ENCODE measurements around the gene C4orf17.
"Not testable (repeated sequence)": the region's sequence is repeated elsewhere in the genome, so short reads cannot be mapped to it uniquely, and the experiment has no call there.

The C4orf17 gene

GRCh38 chr4:99510721-99511120 lies at the start of gene C4orf17:
Gene C4orf17 (plus strand): TSS chr4:99511021. CDS start chr4:99513082, 2,061 bp downstream.
- DNase-seq = no peak

- no peak for DNase-seq
Observed at GRCh38 chr4:99461623-99462401, 49.0 kb upstream of the C4orf17 start.

GRCh38 chr4:99462875-99463464 lies 47.9 kb upstream of the C4orf17 start:
- peak; percentile 71 for DNase-seq

- DNase-seq = no peak
Observed at GRCh38 chr4:99463566-99463965, 47.3 kb upstream of the C4orf17 start.

GRCh38 chr4:99467887-99468286 lies 42.9 kb upstream of the C4orf17 start:
- DNase-seq = no peak

- DNase-seq = no peak
Observed at GRCh38 chr4:99468889-99469288, 41.9 kb upstream of the C4orf17 start.

GRCh38 chr4:99471349-99471748 lies 39.5 kb upstream of the C4orf17 start:
- DNase-seq = no peak

- no peak for DNase-seq
Observed at GRCh38 chr4:99471896-99472295, 38.9 kb upstream of the C4orf17 start.

GRCh38 chr4:99473131-99473530 lies 37.7 kb upstream of the C4orf17 start:
- DNase-seq = no peak

- no peak for DNase-seq
Observed at GRCh38 chr4:99483636-99484035, 27.2 kb upstream of the C4orf17 start.

GRCh38 chr4:99485212-99485611 lies 25.6 kb upstream of the C4orf17 start:
- DNase-seq = no peak

GRCh38 chr4:99486648-99487047 lies 24.2 kb upstream of the C4orf17 start:
- DNase-seq = not testable (repeated sequence)

GRCh38 chr4:99490286-99490685 lies 20.5 kb upstream of the C4orf17 start:
- no peak for DNase-seq

GRCh38 chr4:99504804-99505502 lies 5.9 kb upstream of the C4orf17 start:
- DNase-seq = peak; percentile 50

- peak; percentile 41 for DNase-seq
Observed at GRCh38 chr4:99506781-99507180, 4.0 kb upstream of the C4orf17 start.

GRCh38 chr4:99507349-99507748 lies 3.5 kb upstream of the C4orf17 start:
- DNase-seq = no peak

GRCh38 chr4:99507762-99508161 lies 3.1 kb upstream of the C4orf17 start:
- DNase-seq = no peak

- DNase-seq = no peak
Observed at GRCh38 chr4:99518601-99519295, 7.9 kb downstream of the C4orf17 start.

GRCh38 chr4:99529228-99529627 lies 18.4 kb downstream of the C4orf17 start:
- no peak for DNase-seq

GRCh38 chr4:99529956-99530355 lies 19.1 kb downstream of the C4orf17 start:
- DNase-seq = no peak

- DNase-seq = not testable (repeated sequence)
Observed at GRCh38 chr4:99534699-99535098, 23.9 kb downstream of the C4orf17 start.

- peak; percentile 28 for DNase-seq
Observed at GRCh38 chr4:99536271-99536670, 25.4 kb downstream of the C4orf17 start.

GRCh38 chr4:99536848-99537247 lies 26.0 kb downstream of the C4orf17 start:
- DNase-seq = no peak
